Neural progenitor cell (in vitro differentiated cells): ENCODE measurements around the gene TPT1.
"Not testable (repeated sequence)": the region's sequence is repeated elsewhere in the genome, so short reads cannot be mapped to it uniquely, and the experiment has no call there.

Source experiments
- EZH2 ChIP-seq: fragments of 200-600 bp; sonication (generic); IDR thresholded peaks from 2 replicates; pipeline ENCODE4 v1.6.1; 2017; ENCODE audit warnings: antibody characterized with exemption, mild to moderate bottlenecking, moderate library complexity
- TF ChIP-seq, protein P1 (sequence below): fragments of 200-600 bp; sonication (generic); IDR thresholded peaks from 2 replicates; pipeline ENCODE4 v1.5.1; 2017; ENCODE audit warnings: antibody characterized with exemption, mild to moderate bottlenecking

GRCh38 chr13:45377314-45377713 is 36.3 kb upstream of the TPT1 start:
- TF ChIP-seq, protein P1, sequence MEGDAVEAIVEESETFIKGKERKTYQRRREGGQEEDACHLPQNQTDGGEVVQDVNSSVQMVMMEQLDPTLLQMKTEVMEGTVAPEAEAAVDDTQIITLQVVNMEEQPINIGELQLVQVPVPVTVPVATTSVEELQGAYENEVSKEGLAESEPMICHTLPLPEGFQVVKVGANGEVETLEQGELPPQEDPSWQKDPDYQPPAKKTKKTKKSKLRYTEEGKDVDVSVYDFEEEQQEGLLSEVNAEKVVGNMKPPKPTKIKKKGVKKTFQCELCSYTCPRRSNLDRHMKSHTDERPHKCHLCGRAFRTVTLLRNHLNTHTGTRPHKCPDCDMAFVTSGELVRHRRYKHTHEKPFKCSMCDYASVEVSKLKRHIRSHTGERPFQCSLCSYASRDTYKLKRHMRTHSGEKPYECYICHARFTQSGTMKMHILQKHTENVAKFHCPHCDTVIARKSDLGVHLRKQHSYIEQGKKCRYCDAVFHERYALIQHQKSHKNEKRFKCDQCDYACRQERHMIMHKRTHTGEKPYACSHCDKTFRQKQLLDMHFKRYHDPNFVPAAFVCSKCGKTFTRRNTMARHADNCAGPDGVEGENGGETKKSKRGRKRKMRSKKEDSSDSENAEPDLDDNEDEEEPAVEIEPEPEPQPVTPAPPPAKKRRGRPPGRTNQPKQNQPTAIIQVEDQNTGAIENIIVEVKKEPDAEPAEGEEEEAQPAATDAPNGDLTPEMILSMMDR = not testable (repeated sequence)
- not testable (repeated sequence) for TF ChIP-seq EZH2
